CD14-positive monocyte (primary cell): ENCODE results near the gene PHLDB2. TPM values are rescaled to one million over a fixed set of nuclear protein-coding genes. Genes with fewer than 3 reads are reported as not detected.

Source experiments
- DNase-seq, 3 donors: peaks; one replicate each; pipeline ENCODE4 v3.0.0-alpha.2; 2011 to 2022
- H2AFZ ChIP-seq: 2 replicates; pipeline ENCODE4 v1.6.0; 2012; ENCODE audit warnings: mild to moderate bottlenecking, low read depth, low read length, inconsistent platforms; ENCODE audit not compliant: insufficient read depth, poor library complexity, severe bottlenecking
- H3K27ac ChIP-seq, 2 donors: 1 replicate in 1 of 2; 2 replicates in 1 of 2; pipeline ENCODE4 v1.5.1; 2012 to 2013; ENCODE audit warnings: low read length in 2 of 2, control low read depth in 1 of 2, inconsistent platforms in 1 of 2, low read depth in 1 of 2, mild to moderate bottlenecking in 1 of 2
- H3K27me3 ChIP-seq, 2 donors: one replicate each; pipeline versions ENCODE4 v1.6.0 to v1.6.1; 2011 to 2013; ENCODE audit warnings: low read length in 2 of 2; ENCODE audit not compliant: control insufficient read depth in 2 of 2, insufficient read depth in 2 of 2
- H3K36me3 ChIP-seq, 2 donors: replicated peaks in 1 of 2; 1 replicate in 1 of 2; 2 replicates in 1 of 2; pipeline versions ENCODE4 v1.5.1 to v1.6.1; 2012 to 2013; ENCODE audit warnings: low read length in 2 of 2, control low read depth in 1 of 2, inconsistent platforms in 1 of 2, mild to moderate bottlenecking in 1 of 2; ENCODE audit not compliant: insufficient read depth in 2 of 2, control insufficient read depth in 1 of 2
- H3K4me1 ChIP-seq, 2 donors: 1 replicate in 1 of 2; 2 replicates in 1 of 2; pipeline versions ENCODE4 v1.5.1 to v1.6.1; 2012 to 2013; ENCODE audit warnings: low read length in 2 of 2, control low read depth in 1 of 2, inconsistent platforms in 1 of 2, mild to moderate bottlenecking in 1 of 2, moderate library complexity in 1 of 2; ENCODE audit not compliant: insufficient read depth in 2 of 2, control insufficient read depth in 1 of 2
- H3K4me2 ChIP-seq: replicated peaks from 2 replicates; pipeline ENCODE3; 2012; ENCODE audit warnings: low read length, moderate library complexity, mild to moderate bottlenecking; ENCODE audit not compliant: poor library complexity, severe bottlenecking; ENCODE audit errors: extremely low read depth
- H3K4me3 ChIP-seq, 3 experiments: fragments of 200-600 bp in 1 of 3; sonication (generic) in 1 of 3; replicated peaks in 1 of 3; 1 replicate in 2 of 3; 2 replicates in 1 of 3; pipeline ENCODE4 v1.5.1; 2011 to 2013; ENCODE audit warnings: low read length in 3 of 3, mild to moderate bottlenecking in 3 of 3, control low read depth in 2 of 3, low read depth in 2 of 3, inconsistent platforms in 1 of 3, moderate library complexity in 1 of 3
- H3K79me2 ChIP-seq: 2 replicates; pipeline ENCODE4 v1.6.0; 2012; ENCODE audit warnings: mild to moderate bottlenecking, control low read depth, inconsistent platforms, low read length, moderate library complexity; ENCODE audit not compliant: insufficient read depth
- H3K9ac ChIP-seq: 2 replicates; pipeline ENCODE4 v1.6.0; 2017; ENCODE audit warnings: low read length, mild to moderate bottlenecking; ENCODE audit not compliant: insufficient read depth, poor library complexity, severe bottlenecking
- H3K9me3 ChIP-seq, 2 donors: replicated peaks in 1 of 2; 1 replicate in 1 of 2; 2 replicates in 1 of 2; pipeline versions ENCODE4 v1.5.1 to v1.6.1; 2012 to 2013; ENCODE audit warnings: low read length in 2 of 2, control low read depth in 1 of 2; ENCODE audit not compliant: control insufficient read depth in 1 of 2, insufficient read depth in 1 of 2
- H4K20me1 ChIP-seq: 2 replicates; pipeline ENCODE4 v1.6.0; 2012; ENCODE audit warnings: mild to moderate bottlenecking, low read length, control low read depth, moderate library complexity; ENCODE audit not compliant: insufficient read depth
- H3K27ac Mint-ChIP-seq, 7 donors: one replicate each; pipeline ENCODE4 v1.8.0; 2020; ENCODE audit warnings: mild to moderate bottlenecking in 7 of 7, mixed read lengths in 7 of 7, moderate library complexity in 6 of 7, inconsistent platforms in 2 of 7
- H3K27me3 Mint-ChIP-seq, 3 donors: one replicate each; pipeline ENCODE4 v1.8.0; 2021 to 2022; ENCODE audit warnings: low read depth in 3 of 3, mild to moderate bottlenecking in 3 of 3, mixed read lengths in 3 of 3, moderate library complexity in 3 of 3, inconsistent platforms in 1 of 3
- H3K36me3 Mint-ChIP-seq, 2 donors: one replicate each; pipeline ENCODE4 v1.8.0; 2020; ENCODE audit warnings: mixed read lengths in 2 of 2, inconsistent platforms in 1 of 2, mild to moderate bottlenecking in 1 of 2
- H3K4me1 Mint-ChIP-seq: one replicate; pipeline ENCODE4 v1.8.0; 2020; ENCODE audit warnings: mild to moderate bottlenecking, mixed read lengths
- H3K4me3 Mint-ChIP-seq, 2 donors: one replicate each; pipeline ENCODE4 v1.8.0; 2020; ENCODE audit warnings: mild to moderate bottlenecking in 2 of 2, mixed read lengths in 2 of 2, moderate library complexity in 1 of 2
- H3K9me3 Mint-ChIP-seq, 7 donors: one replicate each; pipeline ENCODE4 v1.8.0; 2020 to 2022; ENCODE audit warnings: mixed read lengths in 7 of 7, mild to moderate bottlenecking in 6 of 7, moderate library complexity in 6 of 7, inconsistent platforms in 2 of 7
- WGBS: methylation state at CpG from one replicate; pipeline ENCODE4 v1.1.5; 2013; ENCODE audit warnings: missing lambda C conversion rate; ENCODE audit not compliant: insufficient coverage; 5-methylcytosine and 5-hydroxymethylcytosine counted together
- intact Hi-C, 2 donors: fragments of 100-400 bp; cut with micrococcal nuclease; formaldehyde crosslinking; loops; one replicate each; pipeline versions ENCODE4 v1.15.0 to v1.15.1; 2023
- polyA plus RNA-seq, 3 donors: library from polyadenylated mRNA; depleted of rRNA in 1 of 3; unstranded in 2 of 3; stranded (reverse) in 1 of 3; fragments of 300-500 nt in 2 of 3; fragments of >200 nt in 1 of 3; fragmentation: Illumina TruSeq in 2 of 3; gene quantifications; 1 replicate in 2 of 3; 2 replicates in 1 of 3; pipeline ENCODE4 v1.2.3, GENCODE V29; 2012 to 2021
- TF ChIP-seq, protein P1 (sequence below): fragments of 200-600 bp; IDR thresholded peaks from one replicate; pipeline ENCODE4 v1.8.0; 2022; ENCODE audit warnings: antibody characterized with exemption, mild to moderate bottlenecking

PHLDB2 gene
- polyA plus RNA-seq, 3 donors: 0.08 TPM; not detected in 2

DNA sequence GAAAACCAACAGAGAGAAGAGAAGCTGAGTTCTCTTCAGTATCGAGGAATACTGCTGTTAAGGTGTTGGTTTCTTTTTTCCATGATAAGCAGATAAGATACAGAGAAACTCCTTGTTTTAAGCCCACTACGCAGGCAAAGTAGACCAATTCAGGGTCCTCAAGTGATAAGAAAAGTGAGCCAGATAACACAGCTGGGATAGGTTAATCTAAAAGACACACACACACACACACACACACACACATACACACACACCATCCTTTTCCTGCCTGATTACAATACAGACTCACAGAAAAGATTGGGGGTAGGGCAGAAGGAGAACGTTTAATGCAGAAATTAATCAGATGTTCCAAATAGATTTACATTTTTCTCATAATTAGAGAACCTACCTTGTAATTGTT is 6.5 kb upstream of the PHLDB2 start:
- H3K9me3 ChIP-seq: no peaks in the 10 kb centered on the region
- peaks cover 0 to 1% of the 10 kb centered on the region in 2 donors for H3K36me3 Mint-ChIP-seq
- no peak overlapping the region for H3K4me3 ChIP-seq
- H3K4me1 Mint-ChIP-seq: peaks cover 7% of the 10 kb centered on the region
- no peak overlapping the region for H3K27ac Mint-ChIP-seq
- H3K9ac ChIP-seq: no peak overlapping the region
- TF ChIP-seq, protein P1, sequence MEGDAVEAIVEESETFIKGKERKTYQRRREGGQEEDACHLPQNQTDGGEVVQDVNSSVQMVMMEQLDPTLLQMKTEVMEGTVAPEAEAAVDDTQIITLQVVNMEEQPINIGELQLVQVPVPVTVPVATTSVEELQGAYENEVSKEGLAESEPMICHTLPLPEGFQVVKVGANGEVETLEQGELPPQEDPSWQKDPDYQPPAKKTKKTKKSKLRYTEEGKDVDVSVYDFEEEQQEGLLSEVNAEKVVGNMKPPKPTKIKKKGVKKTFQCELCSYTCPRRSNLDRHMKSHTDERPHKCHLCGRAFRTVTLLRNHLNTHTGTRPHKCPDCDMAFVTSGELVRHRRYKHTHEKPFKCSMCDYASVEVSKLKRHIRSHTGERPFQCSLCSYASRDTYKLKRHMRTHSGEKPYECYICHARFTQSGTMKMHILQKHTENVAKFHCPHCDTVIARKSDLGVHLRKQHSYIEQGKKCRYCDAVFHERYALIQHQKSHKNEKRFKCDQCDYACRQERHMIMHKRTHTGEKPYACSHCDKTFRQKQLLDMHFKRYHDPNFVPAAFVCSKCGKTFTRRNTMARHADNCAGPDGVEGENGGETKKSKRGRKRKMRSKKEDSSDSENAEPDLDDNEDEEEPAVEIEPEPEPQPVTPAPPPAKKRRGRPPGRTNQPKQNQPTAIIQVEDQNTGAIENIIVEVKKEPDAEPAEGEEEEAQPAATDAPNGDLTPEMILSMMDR: no peak
- no peaks in the 10 kb centered on the region for H3K36me3 ChIP-seq
- no peak overlapping the region for H3K4me3 Mint-ChIP-seq
- no peak overlapping the region for H3K4me2 ChIP-seq
- intact Hi-C loops: no loop called here
- H3K27ac ChIP-seq: no peak overlapping the region
- no peaks in the 10 kb centered on the region for H3K4me1 ChIP-seq
- H3K79me2 ChIP-seq: no peaks in the 10 kb centered on the region
- no peaks in the 10 kb centered on the region for H3K27me3 ChIP-seq
- no peaks in the 10 kb centered on the region for H4K20me1 ChIP-seq
- H3K27me3 Mint-ChIP-seq: peaks cover 5 to 18% (median 7%) of the 10 kb centered on the region in 3 donors
- H2AFZ ChIP-seq: no peak overlapping the region
- DNase-seq: no peak
- peaks cover 0 to 1% (median 0%) of the 10 kb centered on the region in 7 donors for H3K9me3 Mint-ChIP-seq
- WGBS: no CpG with 5 or more reads among the region's 3 CpGs

DNA sequence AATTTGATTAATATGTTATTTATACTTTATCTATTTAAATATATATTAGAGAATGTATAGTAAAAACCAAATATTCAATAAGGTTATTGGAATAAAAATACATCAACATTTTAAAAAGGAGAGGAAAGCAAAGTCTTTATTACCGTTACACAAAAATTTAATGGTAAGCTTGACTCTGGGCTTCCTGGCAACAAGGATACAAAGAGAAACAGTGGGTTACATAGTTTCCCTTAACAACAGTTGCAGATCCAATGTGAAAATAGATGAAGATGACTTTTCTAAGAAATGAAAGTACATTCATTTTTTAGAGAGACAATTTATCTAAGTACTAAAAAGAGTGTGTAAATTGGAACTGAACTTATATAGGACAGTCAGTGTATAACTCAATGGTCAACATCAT is 6.0 kb upstream of the PHLDB2 start:
- H3K27me3 Mint-ChIP-seq: peaks cover 10 to 22% (median 10%) of the 10 kb centered on the region in 3 donors
- H3K4me3 ChIP-seq: no peak overlapping the region
- H3K4me1 Mint-ChIP-seq: peaks cover 7% of the 10 kb centered on the region
- no peaks in the 10 kb centered on the region for H4K20me1 ChIP-seq
- no CpG with 5 or more reads among the region's 1 CpG for WGBS
- no peaks in the 10 kb centered on the region for H3K36me3 ChIP-seq
- peaks cover 0 to under 1% of the 10 kb centered on the region in 2 donors for H3K27me3 ChIP-seq
- no peak overlapping the region for H3K4me2 ChIP-seq
- H3K9ac ChIP-seq: no peak overlapping the region
- no peak overlapping the region for H3K27ac Mint-ChIP-seq
- no peak overlapping the region for H2AFZ ChIP-seq
- H3K9me3 Mint-ChIP-seq: peaks cover 0 to 1% (median 0%) of the 10 kb centered on the region in 7 donors
- intact Hi-C loops: no loop called here
- TF ChIP-seq, protein P1: no peak
- DNase-seq: no peak
- H3K36me3 Mint-ChIP-seq: peaks cover 0 to 2% of the 10 kb centered on the region in 2 donors
- H3K4me3 Mint-ChIP-seq: no peak overlapping the region
- H3K79me2 ChIP-seq: no peaks in the 10 kb centered on the region
- H3K9me3 ChIP-seq: no peaks in the 10 kb centered on the region
- no peaks in the 10 kb centered on the region for H3K4me1 ChIP-seq
- no peak overlapping the region for H3K27ac ChIP-seq
